OCI-LY3 (cell line): ENCODE measurements around the gene ZNF620.

Source experiments
- H2AFZ ChIP-seq: fragments of 200-600, 300-600 bp; shearing (Covaris generic); 2 replicates; pipeline ENCODE4 v1.6.0; 2014; ENCODE audit warnings: antibody characterized with exemption, low read depth, low read length
- H3K27ac ChIP-seq: fragments of 200-600, 300-600 bp; sonication (generic); 2 replicates; pipeline ENCODE4 v1.5.1; 2014; ENCODE audit warnings: mild to moderate bottlenecking, low read length, moderate library complexity, mixed read lengths
- H3K27me3 ChIP-seq: fragments of 200-600, 300-600 bp; sonication (generic); 2 replicates; pipeline ENCODE4 v1.6.1; 2014; ENCODE audit warnings: low read depth, low read length, mixed read lengths
- H3K36me3 ChIP-seq: fragments of 200-600, 300-600 bp; sonication (generic); replicated peaks from 2 replicates; pipeline ENCODE3; 2014; ENCODE audit warnings: low read depth, low read length, mixed read lengths
- H3K4me1 ChIP-seq: fragments of 300-600, 200-600 bp; sonication (generic); 2 replicates; pipeline ENCODE4 v1.6.1; 2014; ENCODE audit warnings: low read length, mixed read lengths
- H3K4me2 ChIP-seq: fragments of 200-600, 300-600 bp; sonication (generic); 2 replicates; pipeline ENCODE4 v1.6.1; 2014; ENCODE audit warnings: low read length, mixed read lengths
- H3K4me3 ChIP-seq: fragments of 300-600, 200-600 bp; sonication (generic); 2 replicates; pipeline ENCODE4 v1.5.1; 2014; ENCODE audit warnings: antibody characterized with exemption, mild to moderate bottlenecking, low read length, moderate library complexity
- H3K79me2 ChIP-seq: fragments of 300-600, 200-600 bp; shearing (Covaris generic); 2 replicates; pipeline ENCODE4 v1.6.1; 2014; ENCODE audit warnings: mild to moderate bottlenecking, low read length, mixed read lengths
- H3K9ac ChIP-seq: fragments of 300-600, 200-600 bp; shearing (Covaris generic); 2 replicates; pipeline ENCODE4 v1.6.0; 2014; ENCODE audit warnings: mild to moderate bottlenecking, low read length, moderate library complexity
- H3K9me3 ChIP-seq: fragments of 200-600, 300-600 bp; shearing (Covaris generic); 2 replicates; pipeline ENCODE4 v1.6.1; 2014; ENCODE audit warnings: low read length, mixed read lengths; ENCODE audit not compliant: insufficient read depth
- H4K20me1 ChIP-seq: fragments of 200-600, 300-600 bp; sonication (generic); 2 replicates; pipeline ENCODE4 v1.6.1; 2016; ENCODE audit warnings: low read length, mixed read lengths; ENCODE audit not compliant: insufficient read depth
- CTCF ChIP-seq: fragments of 200-600, 300-600 bp; sonication (generic); IDR thresholded peaks from 2 replicates; pipeline ENCODE4 v1.5.1; 2014; ENCODE audit warnings: antibody characterized with exemption, low read length, low read depth
- EZH2phosphoT487 ChIP-seq: fragments of 200-600 bp; shearing (Covaris generic); IDR thresholded peaks from 2 replicates; pipeline ENCODE4 v1.6.1; 2018; ENCODE audit warnings: antibody characterized with exemption, mixed run types, low read depth

ZNF620 gene

GRCh38 chr3:40470701-40471100, 35.1 kb upstream of the ZNF620 start:
- no peaks in the 10 kb centered on the region for H4K20me1 ChIP-seq
- H3K36me3 ChIP-seq: peaks cover 17% of the 10 kb centered on the region
- no peak overlapping the region for H3K4me3 ChIP-seq
- H3K9ac ChIP-seq: no peak overlapping the region
- no peaks in the 10 kb centered on the region for H3K9me3 ChIP-seq
- H3K4me1 ChIP-seq: no peaks in the 10 kb centered on the region
- TF ChIP-seq EZH2phosphoT487 (no peak), CTCF (no peak)
- H2AFZ ChIP-seq: no peak overlapping the region
- no peaks in the 10 kb centered on the region for H3K27me3 ChIP-seq
- no peak overlapping the region for H3K4me2 ChIP-seq
- no peaks in the 10 kb centered on the region for H3K79me2 ChIP-seq
- H3K27ac ChIP-seq: no peak overlapping the region

- Histone ChIP-seq H3K4me3 (peak within 1 kb of the TSS; percentile 91), H3K79me2 (no peaks in the 10 kb centered on the region; the same call in 1 of the 2 replicates), H3K4me2 (peak within 1 kb of the TSS; percentile 95), H3K4me1 (peaks cover 11% of the 10 kb centered on the region), H3K9ac (peak within 1 kb of the TSS; percentile 86), H4K20me1 (no peaks in the 10 kb centered on the region), H3K36me3 (peaks cover 12% of the 10 kb centered on the region), H3K9me3 (no peaks in the 10 kb centered on the region), H2AFZ (peak within 1 kb of the TSS; percentile 93), H3K27me3 (no peaks in the 10 kb centered on the region), H3K27ac (peak within 1 kb of the TSS; percentile 11; the same call in 1 of the 2 replicates)
- TF ChIP-seq EZH2phosphoT487: no peak
- no peak for TF ChIP-seq CTCF
Measured at GRCh38 chr3:40476478-40477470, 29.1 kb upstream of the ZNF620 start, which contains the start of gene ZNF619. Gene ZNF619 (plus strand): TSS chr3:40477122. CDS start chr3:40477980, 858 bp downstream.

GRCh38 chr3:40477666-40478065, 28.2 kb upstream of the ZNF620 start:
- Histone ChIP-seq H2AFZ (peak overlapping the region; percentile 93), H3K9ac (peak overlapping the region; percentile 86), H3K4me2 (peak overlapping the region; percentile 95), H3K27ac (no peak overlapping the region), H4K20me1 (no peaks in the 10 kb centered on the region), H3K9me3 (no peaks in the 10 kb centered on the region), H3K79me2 (no peaks in the 10 kb centered on the region; the same call in 1 of the 2 replicates), H3K27me3 (no peaks in the 10 kb centered on the region), H3K36me3 (peaks cover 18% of the 10 kb centered on the region), H3K4me1 (peaks cover 11% of the 10 kb centered on the region), H3K4me3 (peak overlapping the region; percentile 91)
- TF ChIP-seq EZH2phosphoT487: no peak
- no peak for TF ChIP-seq CTCF

- TF ChIP-seq EZH2phosphoT487: no peak
- TF ChIP-seq CTCF: no peak
- H3K27me3 ChIP-seq: no peaks in the 10 kb centered on the region
- no peak overlapping the region for H3K9ac ChIP-seq
- no peaks in the 10 kb centered on the region for H4K20me1 ChIP-seq
- no peak overlapping the region for H2AFZ ChIP-seq
- H3K27ac ChIP-seq: no peak overlapping the region
- H3K79me2 ChIP-seq: no peaks in the 10 kb centered on the region
- no peak overlapping the region for H3K4me3 ChIP-seq
- no peaks in the 10 kb centered on the region for H3K9me3 ChIP-seq
- peaks cover 44% of the 10 kb centered on the region for H3K36me3 ChIP-seq
- no peaks in the 10 kb centered on the region for H3K4me1 ChIP-seq
- H3K4me2 ChIP-seq: no peak overlapping the region
Measured at GRCh38 chr3:40487172-40487571, 18.7 kb upstream of the ZNF620 start.
